Measurements from ENCODE around the gene MCMBP. TPM values are rescaled to one million over a fixed set of nuclear protein-coding genes. Genes with fewer than 3 reads are reported as not detected.
A peak's percentile ranks its signal among the peaks of the same experiment; 100 is the strongest.
"Not testable (repeated sequence)": the region's sequence is repeated elsewhere in the genome, so short reads cannot be mapped to it uniquely, and the experiment has no call there.

MCMBP gene
- total RNA-seq, 1 donor = 74.3 TPM

- peak; percentile 39 for DNase-seq (ENCODE audit: low read depth)
- H3K4me3 ChIP-seq (ENCODE audit: low read depth, low read length) = no peak overlapping the region
- TF ChIP-seq CTCF (IDR thresholded peaks at IDR 0.05; ENCODE audit: insufficient read depth, low read length) = no peak
Measured at GRCh38 chr10:119803264-119803663, 69.4 kb downstream of the MCMBP start.

GRCh38 chr10:119801998-119802538, 70.6 kb downstream of the MCMBP start:
- no peak overlapping the region for H3K4me3 ChIP-seq (ENCODE audit: low read depth, low read length)
- TF ChIP-seq CTCF (IDR thresholded peaks at IDR 0.05; ENCODE audit: insufficient read depth, low read length) = no peak
- no peak for DNase-seq (ENCODE audit: low read depth)

GRCh38 chr10:119801176-119801575, 71.5 kb downstream of the MCMBP start:
- DNase-seq (ENCODE audit: low read depth) = no peak
- no peak overlapping the region for H3K4me3 ChIP-seq (ENCODE audit: low read depth, low read length)
- TF ChIP-seq CTCF (IDR thresholded peaks at IDR 0.05; ENCODE audit: insufficient read depth, low read length) = no peak

GRCh38 chr10:119796039-119796438, 76.6 kb downstream of the MCMBP start:
- no peak overlapping the region for H3K4me3 ChIP-seq (ENCODE audit: low read depth, low read length)
- DNase-seq (ENCODE audit: low read depth) = no peak
- TF ChIP-seq CTCF (IDR thresholded peaks at IDR 0.05; ENCODE audit: insufficient read depth, low read length) = no peak

GRCh38 chr10:119795101-119795500, 77.5 kb downstream of the MCMBP start:
- H3K4me3 ChIP-seq (ENCODE audit: low read depth, low read length); DNase-seq (ENCODE audit: low read depth): not testable (repeated sequence)

- no peak for TF ChIP-seq CTCF (IDR thresholded peaks at IDR 0.05; ENCODE audit: insufficient read depth, low read length)
- H3K4me3 ChIP-seq (ENCODE audit: low read depth, low read length) = no peak overlapping the region
- DNase-seq (ENCODE audit: low read depth) = peak; percentile 75
Measured at GRCh38 chr10:119786117-119786769, 86.4 kb downstream of the MCMBP start.

GRCh38 chr10:119784340-119785067, 88.1 kb downstream of the MCMBP start:
- H3K4me3 ChIP-seq (ENCODE audit: low read depth, low read length) = no peak overlapping the region
- no peak for DNase-seq (ENCODE audit: low read depth)
- TF ChIP-seq CTCF (IDR thresholded peaks at IDR 0.05; ENCODE audit: insufficient read depth, low read length) = no peak

All from fibroblast of the aortic adventitia (primary cell).